HG03469 (cell line): ENCODE measurements around the gene SMARCC1.
"Not testable (repeated sequence)": the region's sequence is repeated elsewhere in the genome, so short reads cannot be mapped to it uniquely, and the experiment has no call there.

Experiments
- ATAC-seq: cut with Tn5 transposase; IDR thresholded peaks from one replicate; pipeline ENCODE4 v1.9.1; 2021; ENCODE audit warnings: mild to moderate bottlenecking, moderate library complexity, moderate number of reproducible peaks; ENCODE audit not compliant: unreplicated experiment

SMARCC1 gene

DNA sequence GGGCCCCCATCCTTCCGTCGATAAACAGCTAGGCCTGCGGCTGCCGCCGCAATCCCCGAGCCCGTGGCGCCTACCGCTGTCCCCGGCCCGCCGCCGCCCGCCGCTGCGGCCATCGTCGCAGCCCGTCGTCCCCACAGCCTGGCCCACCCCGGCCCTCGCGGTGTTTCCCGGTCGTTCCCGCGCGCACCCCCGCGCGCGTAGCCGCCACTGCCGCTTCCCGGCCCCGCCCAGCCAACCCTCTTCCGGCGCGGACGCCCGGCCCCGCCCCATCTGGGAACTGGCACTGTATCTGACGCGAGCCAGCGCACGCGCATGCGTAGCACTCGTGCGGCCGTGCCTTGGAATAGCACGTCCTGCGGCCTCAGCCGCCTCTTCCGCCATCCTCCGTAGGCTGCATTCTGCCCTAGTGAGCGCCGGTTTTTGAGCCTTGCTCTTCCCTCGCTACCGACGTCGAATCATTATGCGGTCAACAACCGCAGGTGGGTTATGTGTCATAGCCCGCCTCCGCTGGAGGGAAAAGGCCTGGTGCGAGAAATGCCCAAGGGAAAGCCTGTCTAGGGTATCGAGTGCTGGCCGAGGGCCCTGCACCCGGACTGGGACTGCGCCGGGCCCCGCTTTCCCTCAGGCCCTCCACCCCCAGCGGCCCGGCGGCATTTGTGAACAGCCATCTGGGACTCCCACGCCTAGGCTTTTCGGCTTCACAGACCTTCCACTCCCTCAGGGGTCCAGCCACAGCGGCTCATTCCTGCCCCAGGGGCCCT is at the start of gene SMARCC1:
TSS of gene SMARCC1 (minus strand) at position 209 of the 761 bp plus-strand sequence. CDS start at position 113, 96 bp downstream.
- ATAC-seq: peak; percentile 70

- not testable (repeated sequence) for ATAC-seq
Measured at GRCh38 chr3:47829482-47829881, 47.8 kb upstream of the SMARCC1 start.

DNA sequence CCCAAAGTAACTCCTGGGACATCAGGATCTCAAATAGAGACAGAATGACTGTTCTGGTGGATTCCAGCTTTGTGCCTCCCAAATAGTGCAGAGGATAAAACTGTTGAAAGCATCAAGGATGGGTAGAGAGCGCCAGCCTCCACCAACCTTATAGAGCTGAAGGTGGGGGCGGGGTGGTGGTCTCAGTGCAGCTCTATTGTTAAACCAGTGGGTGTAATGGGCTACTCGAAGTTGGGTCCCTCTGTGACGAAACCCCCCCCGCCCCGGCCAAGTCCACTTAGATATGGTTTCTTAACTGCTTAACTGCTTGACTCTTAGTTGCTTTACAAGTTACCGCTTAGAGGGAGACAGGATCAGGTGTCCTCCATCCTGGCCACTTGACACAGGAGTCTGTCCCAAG is 43.9 kb upstream of the SMARCC1 start:
- no peak for ATAC-seq

DNA sequence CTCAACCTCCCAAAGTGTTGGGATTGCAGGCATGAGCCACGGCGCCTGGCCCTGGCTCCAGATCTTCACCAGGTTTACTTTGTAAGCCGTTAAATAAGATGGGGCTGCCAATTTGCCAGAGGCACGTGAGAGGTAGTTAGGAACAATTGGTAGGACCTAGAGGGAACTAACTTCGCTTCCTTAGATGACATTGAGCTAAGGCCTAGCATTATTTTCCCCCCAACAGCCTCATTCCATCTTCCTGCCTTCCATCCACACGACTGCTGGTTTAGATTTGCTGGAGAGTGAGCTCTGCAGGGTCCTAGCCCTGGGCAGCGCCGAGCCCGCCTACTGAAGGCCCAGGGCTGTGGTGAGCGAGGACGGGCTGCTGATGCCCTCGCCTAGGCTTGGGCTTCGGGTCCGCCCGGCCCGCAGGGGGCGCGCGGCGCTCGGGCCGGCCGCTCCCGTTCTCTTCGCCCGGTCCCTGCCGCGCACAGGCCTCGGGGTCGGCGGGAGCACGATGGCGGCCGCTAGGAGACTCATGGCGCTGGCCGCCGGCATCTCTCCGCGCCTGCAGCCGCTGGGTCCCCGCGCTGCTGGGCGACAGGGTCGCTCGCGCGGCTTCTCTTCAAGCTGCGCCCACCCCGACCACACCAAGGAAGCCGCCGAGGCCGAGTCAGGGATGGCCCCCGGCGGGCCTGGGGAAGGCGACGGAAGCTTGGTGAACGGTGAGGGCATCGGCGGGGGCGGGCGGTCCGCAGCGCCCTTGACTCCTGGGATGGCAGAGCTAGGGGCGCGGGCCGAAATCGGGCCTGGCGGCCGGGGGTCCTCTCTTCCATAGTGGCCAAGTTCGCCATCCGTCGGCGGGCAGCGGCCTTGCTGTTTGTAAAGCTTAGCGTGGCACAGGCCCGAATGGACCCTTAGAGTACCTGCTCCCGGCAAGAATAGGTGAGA is 43.1 kb upstream of the SMARCC1 start:
- ATAC-seq: peak; percentile 81

- no peak for ATAC-seq
Measured at GRCh38 chr3:47817609-47818008, 35.9 kb upstream of the SMARCC1 start.

GRCh38 chr3:47813551-47814177 is 32.0 kb upstream of the SMARCC1 start:
- no peak for ATAC-seq

DNA sequence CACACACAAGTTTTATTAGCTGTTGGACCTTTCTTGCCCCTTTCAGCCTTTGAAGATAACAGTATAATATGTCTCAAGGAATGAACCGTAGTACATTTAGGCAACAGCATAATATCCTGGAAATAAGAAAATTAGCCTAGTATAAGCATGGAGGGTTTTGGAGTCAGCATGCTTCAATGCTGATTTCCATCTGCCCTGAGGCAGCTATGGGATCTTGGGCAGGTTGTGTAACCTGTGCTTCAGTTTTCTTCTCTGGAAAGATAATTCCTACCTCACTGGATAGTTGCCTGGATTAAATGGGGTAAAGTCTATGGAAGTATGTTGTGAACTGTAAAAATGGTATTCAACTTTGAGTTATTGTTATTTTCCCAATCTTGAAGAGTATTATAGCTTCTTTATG is 22.9 kb upstream of the SMARCC1 start:
- no peak for ATAC-seq

DNA sequence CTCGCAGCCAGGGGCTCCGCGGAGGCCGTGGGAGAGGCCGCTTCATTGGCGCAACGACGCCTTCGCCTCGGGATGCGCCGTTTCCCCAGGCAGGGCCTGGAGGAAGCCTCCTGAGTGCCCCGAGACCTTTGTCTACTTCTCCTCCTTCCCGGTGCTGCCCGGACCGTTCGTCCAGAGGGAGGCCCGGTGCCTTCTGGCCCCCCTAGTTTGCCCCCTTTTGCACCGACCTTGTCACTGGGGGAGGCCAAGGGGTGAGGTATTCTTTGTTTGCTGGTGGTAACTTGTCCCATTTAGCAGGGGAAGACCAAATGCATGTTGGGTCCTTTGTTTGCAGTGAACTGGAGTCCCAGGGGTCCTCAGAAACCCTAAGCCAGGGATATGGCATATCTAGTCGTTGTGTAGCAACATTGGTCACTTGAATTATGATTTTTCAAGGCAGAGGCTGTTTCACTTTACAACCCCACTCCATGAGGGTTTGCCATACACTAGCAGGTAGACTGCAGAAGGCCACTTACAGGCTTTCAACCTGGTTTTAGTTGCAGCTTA is 21.9 kb upstream of the SMARCC1 start:
- ATAC-seq: no peak

GRCh38 chr3:47802734-47803479 is 21.2 kb upstream of the SMARCC1 start, which contains the start of gene DHX30:
TSS of gene DHX30 (plus strand) at chr3:47803138. CDS start at chr3:47810684, 7,546 bp downstream.
- peak; percentile 34 for ATAC-seq

DNA sequence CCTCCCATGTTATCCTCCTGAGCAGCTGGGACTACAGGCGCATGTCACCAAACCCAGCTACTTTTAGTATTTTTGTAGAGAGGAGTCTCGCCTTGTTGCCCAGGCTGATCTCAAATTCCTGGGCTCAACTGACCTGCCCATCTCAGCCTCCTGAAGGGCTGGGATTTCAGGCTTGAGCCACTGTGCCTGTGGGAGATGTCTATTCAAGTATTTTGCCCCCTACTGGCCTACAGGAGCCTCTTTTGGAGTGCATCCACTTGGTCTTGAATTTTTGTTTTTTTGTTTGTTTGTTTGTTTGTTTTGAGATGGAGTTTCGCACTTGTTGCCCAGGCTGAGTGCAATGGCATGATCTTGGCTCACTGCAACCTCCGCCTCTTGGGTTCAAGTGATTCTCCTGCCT is 18.0 kb upstream of the SMARCC1 start:
- no peak for ATAC-seq

GRCh38 chr3:47794544-47794943 is 12.9 kb upstream of the SMARCC1 start:
- no peak for ATAC-seq

GRCh38 chr3:47792699-47793098 is 11.0 kb upstream of the SMARCC1 start:
- ATAC-seq: no peak

GRCh38 chr3:47791193-47791855 is 9.6 kb upstream of the SMARCC1 start:
- no peak for ATAC-seq

- ATAC-seq: no peak
Measured at GRCh38 chr3:47783673-47784072, 2.0 kb upstream of the SMARCC1 start.

- ATAC-seq: no peak
Measured at GRCh38 chr3:47782446-47783308, 984 bp upstream of the SMARCC1 start.

GRCh38 chr3:47780741-47781684 is 680 bp downstream of the SMARCC1 start:
- ATAC-seq: peak; percentile 3

- no peak for ATAC-seq
Measured at GRCh38 chr3:47778746-47779145, 2.9 kb downstream of the SMARCC1 start.

- ATAC-seq: no peak
Measured at GRCh38 chr3:47772788-47773187, 8.9 kb downstream of the SMARCC1 start.
